BJ (cell line): ENCODE measurements around the gene GDA. TPM values are rescaled to one million over a fixed set of nuclear protein-coding genes. Genes with fewer than 3 reads are reported as not detected.

Experiments
- CTCF ChIA-PET: fragments of 350-600 bp; formaldehyde crosslinking; extraction: SDS; loops from one replicate; lab custom pipeline; 2021; ENCODE audit warnings: antibody characterized with exemption, inconsistent platforms; lab: Yijun Ruan, JAX
- POLR2A ChIA-PET: fragments of 300-600 bp; sonication (Branson Sonifier 250); formaldehyde crosslinking; extraction: SDS; loops from one replicate; lab custom pipeline; 2021; ENCODE audit warnings: antibody characterized with exemption; lab: Charles Lee
- DNase-seq: peaks from one replicate; pipeline ENCODE4 v3.0.0-alpha.2; 2011; ENCODE audit warnings: low read depth
- H3K27me3 ChIP-seq: 2 replicates; pipeline ENCODE4 v1.6.0; 2011; ENCODE audit warnings: low read length; ENCODE audit not compliant: control insufficient read depth, insufficient read depth
- H3K36me3 ChIP-seq: 2 replicates; pipeline ENCODE4 v1.5.1; 2011; ENCODE audit warnings: low read length; ENCODE audit not compliant: control insufficient read depth, insufficient read depth
- H3K4me3 ChIP-seq: 2 replicates; pipeline ENCODE4 v1.5.1; 2011; ENCODE audit warnings: low read depth, mild to moderate bottlenecking, control low read depth, low read length
- CTCF ChIP-seq: IDR thresholded peaks from 2 replicates; pipeline ENCODE4 v1.5.1; 2011; ENCODE audit warnings: low read depth, mild to moderate bottlenecking, control low read depth, inconsistent platforms, low read length, moderate library complexity; ENCODE audit not compliant: insufficient read depth
- polyA plus RNA-seq: library from polyadenylated mRNA; depleted of rRNA; stranded (reverse); fragments of >200 nt; gene quantifications from 2 replicates; pipeline ENCODE4 v1.2.3, GENCODE V29; 2011; rRNA removed
- small RNA-seq: library from RNA; depleted of rRNA; stranded (forward); fragments of <200 nt; gene quantifications from one replicate; pipeline ENCODE3, GENCODE V24; 2012; ENCODE audit warnings: low replicate concordance, low read depth; ENCODE audit not compliant: insufficient read length

Gene GDA
- polyA plus RNA-seq, 1 experiment = not detected

DNA sequence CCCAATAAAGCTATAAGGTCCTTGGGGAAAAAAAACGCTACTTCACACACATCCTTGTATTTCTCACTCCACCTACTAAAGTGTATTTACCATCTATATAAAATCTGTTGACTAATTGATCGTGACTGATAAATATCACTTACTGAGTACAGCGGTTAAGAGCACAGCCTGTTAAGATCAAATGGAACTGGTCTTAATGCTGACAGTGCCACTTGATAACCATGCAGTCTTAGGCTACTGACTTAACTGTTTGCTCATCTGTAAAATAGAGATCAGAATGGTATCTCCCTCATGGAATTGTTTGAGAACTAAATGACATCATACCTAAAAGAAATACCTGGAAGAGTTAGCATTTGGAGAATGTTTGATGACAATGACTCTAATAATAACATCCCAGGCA lies 148.3 kb downstream of the GDA start:
- H3K4me3 ChIP-seq = no peak overlapping the region
- POLR2A ChIA-PET = no interaction called here
- no peaks in the 10 kb centered on the region for H3K36me3 ChIP-seq
- no peak for TF ChIP-seq CTCF
- no peak for DNase-seq
- peaks cover 3% of the 10 kb centered on the region; the same call in 1 of the 2 replicates for H3K27me3 ChIP-seq
- CTCF ChIA-PET = interaction anchor here (1.6 kb wide), 1 partner anchor 17 kb away, joined by 4 read pairs; no protein-coding TSS in a partner anchor

- ChIA-PET POLR2A (no interaction called here), CTCF (interaction anchor here (1.1 kb wide), 1 partner anchor 523 kb away, joined by 5 read pairs; no protein-coding TSS in a partner anchor)
- H3K36me3 ChIP-seq = no peaks in the 10 kb centered on the region
- no peak overlapping the region for H3K4me3 ChIP-seq
- no peak for DNase-seq
- peaks cover 3% of the 10 kb centered on the region; the same call in 1 of the 2 replicates for H3K27me3 ChIP-seq
- TF ChIP-seq CTCF = no peak
These were observed 149.9 kb downstream of the GDA start for GRCh38 chr9:72299017-72299603.

DNA sequence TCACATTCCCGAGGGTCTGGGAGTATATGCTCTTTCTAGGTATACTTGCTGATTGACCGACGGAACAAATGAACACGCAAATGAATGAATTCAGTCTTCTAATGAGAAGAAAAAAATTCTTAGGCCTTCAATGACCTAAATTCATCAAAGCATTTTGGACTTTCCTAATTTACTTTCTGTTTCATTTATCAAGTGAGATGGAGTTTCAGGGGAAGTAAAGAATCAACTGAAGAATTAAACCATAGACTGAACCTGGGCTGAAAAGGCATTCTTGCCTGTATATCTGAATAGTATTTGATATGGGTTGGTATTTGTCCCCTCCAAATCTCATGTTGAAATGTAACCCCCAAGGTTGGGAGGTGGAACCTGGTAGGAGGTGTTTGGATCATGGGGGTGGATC lies 151.6 kb downstream of the GDA start:
- no peak for TF ChIP-seq CTCF
- H3K4me3 ChIP-seq = no peak overlapping the region
- ChIA-PET POLR2A (no interaction called here), CTCF (interaction anchor here (1.1 to 1.5 kb wide), 3 partner anchors 8 to 20 kb away, joined by 3 to 4 read pairs (median 3); no protein-coding TSS in a partner anchor)
- no peak for DNase-seq
- H3K36me3 ChIP-seq = no peaks in the 10 kb centered on the region
- peaks cover 3% of the 10 kb centered on the region; the same call in 1 of the 2 replicates for H3K27me3 ChIP-seq

Small RNA genes lying within 50 kb of the gene (small RNA-seq; reads per million reads assigned to genes)
- gene RNA5SP285 = not detected

Other genes with a start within 250 kb of the GDA start
- 9.0 and 14.2 TPM in 2 replicates for gene ABHD17B, start 238.2 kb upstream of the GDA start, polyA plus RNA-seq
- gene C9orf85, start 237.8 kb upstream of the GDA start, polyA plus RNA-seq = 16.1 and 19.1 TPM in 2 replicates
- gene C9orf57, start 88.8 kb upstream of the GDA start, polyA plus RNA-seq = not detected in 2 replicates
- 172 and 222 TPM in 2 replicates for gene ZFAND5, start 215.8 kb downstream of the GDA start, polyA plus RNA-seq